SU-DHL-6 (cell line): ENCODE measurements around the gene FIZ1.
A peak's percentile ranks its signal among the peaks of the same experiment; 100 is the strongest.

Source experiments
- H2AFZ ChIP-seq: fragments of 200-600 bp; sonication (generic); 2 replicates; pipeline ENCODE4 v1.6.1; 2014; ENCODE audit warnings: low read depth, mild to moderate bottlenecking, moderate library complexity, mixed read lengths, antibody characterized with exemption, low read length; ENCODE audit not compliant: severe bottlenecking
- H3F3A ChIP-seq: fragments of 200-600 bp; shearing (Covaris generic); 2 replicates; pipeline ENCODE4 v1.6.0; 2016; ENCODE audit warnings: antibody characterized with exemption, mild to moderate bottlenecking; ENCODE audit not compliant: insufficient read depth
- H3K27ac ChIP-seq: fragments of 200-600 bp; sonication (generic); 2 replicates; pipeline ENCODE4 v1.5.1; 2016; ENCODE audit warnings: low read depth, mild to moderate bottlenecking, low read length, moderate library complexity, mixed read lengths
- H3K27me3 ChIP-seq: fragments of 200-600 bp; sonication (generic), shearing (Covaris generic); 2 replicates; pipeline ENCODE4 v1.6.0; 2014; ENCODE audit warnings: mild to moderate bottlenecking, low read length
- H3K36me3 ChIP-seq: fragments of 200-600 bp; sonication (generic); 2 replicates; pipeline ENCODE4 v1.6.1; 2014; ENCODE audit warnings: mild to moderate bottlenecking, low read length, mixed read lengths
- H3K4me2 ChIP-seq: fragments of 300-600, 200-600 bp; shearing (Covaris generic), sonication (generic); 2 replicates; pipeline ENCODE4 v1.6.0; 2014; ENCODE audit warnings: low read length, low read depth, mild to moderate bottlenecking; ENCODE audit not compliant: poor library complexity, severe bottlenecking
- H3K4me3 ChIP-seq: fragments of 200-600 bp; sonication (generic); 2 replicates; pipeline ENCODE4 v1.5.1; 2014; ENCODE audit warnings: antibody characterized with exemption, low read length, mild to moderate bottlenecking, mixed read lengths; ENCODE audit not compliant: insufficient read depth, poor library complexity, severe bottlenecking
- H3K79me2 ChIP-seq: fragments of 200-600 bp; sonication (generic); 2 replicates; pipeline ENCODE4 v1.6.1; 2014; ENCODE audit warnings: mild to moderate bottlenecking, low read length, moderate library complexity; ENCODE audit not compliant: insufficient read depth
- H3K9ac ChIP-seq: fragments of 200-600 bp; sonication (generic); 2 replicates; pipeline ENCODE4 v1.7.0; 2014; ENCODE audit warnings: mild to moderate bottlenecking, low read length
- H3K9me2 ChIP-seq: fragments of 200-600 bp; sonication (generic); replicated peaks from 2 replicates; pipeline ENCODE4 v1.6.1; 2014; ENCODE audit warnings: low read length; ENCODE audit not compliant: insufficient read depth
- H3K9me3 ChIP-seq: fragments of 200-600 bp; sonication (generic); 2 replicates; pipeline ENCODE4 v1.6.1; 2014; ENCODE audit warnings: low read length, mixed read lengths; ENCODE audit not compliant: insufficient read depth
- H4K20me1 ChIP-seq: fragments of 200-600 bp; sonication (generic); 2 replicates; pipeline ENCODE4 v1.6.1; 2014; ENCODE audit warnings: low read depth, mild to moderate bottlenecking, antibody characterized with exemption, low read length, moderate library complexity, mixed read lengths
- EZH2phosphoT487 ChIP-seq: fragments of 200-600 bp; sonication (generic), shearing (Covaris generic); conservative IDR thresholded peaks from 2 replicates; pipeline ENCODE4 v1.6.1; 2018; ENCODE audit warnings: mild to moderate bottlenecking, antibody characterized with exemption, low read length, moderate library complexity, mixed read lengths
- TF ChIP-seq, protein P1 (sequence below): fragments of 200-600 bp; sonication (generic); IDR thresholded peaks from one replicate; pipeline ENCODE4 v1.5.1; 2017; ENCODE audit warnings: antibody characterized with exemption, mild to moderate bottlenecking, low read length, moderate library complexity; ENCODE audit not compliant: insufficient read depth, poor library complexity, severe bottlenecking

Gene FIZ1

DNA sequence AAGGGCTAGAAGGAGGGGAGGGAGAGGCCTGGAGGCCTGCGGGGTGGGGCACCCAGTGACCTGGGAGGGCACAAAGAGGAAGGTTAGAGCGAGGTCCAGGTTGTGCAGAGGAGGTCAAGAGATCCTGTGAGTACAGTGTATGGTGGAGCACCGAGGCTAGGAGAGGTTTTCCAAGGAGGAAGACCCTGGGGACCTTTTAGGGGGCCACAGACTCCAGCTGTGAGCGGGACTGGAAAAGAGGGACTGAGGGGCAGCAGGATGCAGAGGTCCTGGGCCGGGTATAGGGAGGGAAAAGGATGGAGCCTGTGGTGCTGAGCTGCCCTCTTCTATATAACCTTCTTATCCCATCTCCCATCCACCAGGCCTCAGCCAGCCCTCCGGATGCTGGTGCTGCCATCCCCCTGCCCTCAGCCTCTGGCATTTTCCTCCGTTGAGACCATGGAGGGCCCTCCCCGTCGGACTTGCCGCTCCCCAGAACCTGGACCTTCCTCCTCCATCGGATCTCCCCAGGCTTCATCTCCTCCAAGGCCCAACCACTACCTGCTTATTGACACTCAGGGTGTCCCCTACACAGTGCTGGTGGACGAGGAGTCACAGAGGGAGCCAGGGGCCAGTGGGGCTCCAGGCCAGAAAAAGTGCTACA is 45.0 kb upstream of the FIZ1 start:
- no peak overlapping the region for H2AFZ ChIP-seq
- peak overlapping the region; percentile 99 for H3K4me3 ChIP-seq
- no peaks in the 10 kb centered on the region for H3K9me3 ChIP-seq
- peak overlapping the region; percentile 71 for H3K4me2 ChIP-seq
- TF ChIP-seq EZH2phosphoT487 = no peak
- TF ChIP-seq, protein P1, sequence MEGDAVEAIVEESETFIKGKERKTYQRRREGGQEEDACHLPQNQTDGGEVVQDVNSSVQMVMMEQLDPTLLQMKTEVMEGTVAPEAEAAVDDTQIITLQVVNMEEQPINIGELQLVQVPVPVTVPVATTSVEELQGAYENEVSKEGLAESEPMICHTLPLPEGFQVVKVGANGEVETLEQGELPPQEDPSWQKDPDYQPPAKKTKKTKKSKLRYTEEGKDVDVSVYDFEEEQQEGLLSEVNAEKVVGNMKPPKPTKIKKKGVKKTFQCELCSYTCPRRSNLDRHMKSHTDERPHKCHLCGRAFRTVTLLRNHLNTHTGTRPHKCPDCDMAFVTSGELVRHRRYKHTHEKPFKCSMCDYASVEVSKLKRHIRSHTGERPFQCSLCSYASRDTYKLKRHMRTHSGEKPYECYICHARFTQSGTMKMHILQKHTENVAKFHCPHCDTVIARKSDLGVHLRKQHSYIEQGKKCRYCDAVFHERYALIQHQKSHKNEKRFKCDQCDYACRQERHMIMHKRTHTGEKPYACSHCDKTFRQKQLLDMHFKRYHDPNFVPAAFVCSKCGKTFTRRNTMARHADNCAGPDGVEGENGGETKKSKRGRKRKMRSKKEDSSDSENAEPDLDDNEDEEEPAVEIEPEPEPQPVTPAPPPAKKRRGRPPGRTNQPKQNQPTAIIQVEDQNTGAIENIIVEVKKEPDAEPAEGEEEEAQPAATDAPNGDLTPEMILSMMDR = no peak
- H4K20me1 ChIP-seq = no peaks in the 10 kb centered on the region
- H3F3A ChIP-seq = peaks cover 54% of the 10 kb centered on the region
- H3K36me3 ChIP-seq = no peaks in the 10 kb centered on the region; the same call in 1 of the 2 replicates
- H3K27ac ChIP-seq = peak overlapping the region; percentile 90
- peaks cover 24% of the 10 kb centered on the region for H3K79me2 ChIP-seq
- H3K9me2 ChIP-seq = no peaks in the 10 kb centered on the region
- H3K27me3 ChIP-seq = no peaks in the 10 kb centered on the region
- peak overlapping the region; percentile 98 for H3K9ac ChIP-seq

DNA sequence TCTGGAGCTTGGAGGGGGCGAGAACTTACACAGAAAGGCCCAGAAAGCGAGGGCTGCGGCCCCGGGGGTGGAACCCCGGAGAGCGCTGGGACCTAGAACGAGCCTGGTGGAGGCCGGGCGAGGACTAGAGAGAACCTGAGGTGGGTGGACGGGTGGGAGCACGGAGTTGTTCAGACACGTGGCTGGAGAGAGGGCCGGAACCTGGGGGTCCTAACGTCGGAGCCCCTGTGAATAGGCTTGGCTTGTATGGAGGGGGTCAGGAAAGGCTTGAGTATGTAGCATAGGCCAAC is 44.5 kb upstream of the FIZ1 start:
- no peaks in the 10 kb centered on the region for H3K9me2 ChIP-seq
- H3F3A ChIP-seq = peaks cover 57% of the 10 kb centered on the region
- H3K4me3 ChIP-seq = peak overlapping the region; percentile 99
- H3K9me3 ChIP-seq = no peaks in the 10 kb centered on the region
- peak overlapping the region; percentile 71 for H3K4me2 ChIP-seq
- no peaks in the 10 kb centered on the region for H3K27me3 ChIP-seq
- H3K36me3 ChIP-seq = no peaks in the 10 kb centered on the region; the same call in 1 of the 2 replicates
- TF ChIP-seq, protein P1 = no peak
- no peak for TF ChIP-seq EZH2phosphoT487
- H3K9ac ChIP-seq = peak overlapping the region; percentile 98
- H4K20me1 ChIP-seq = no peaks in the 10 kb centered on the region
- H3K79me2 ChIP-seq = peaks cover 24% of the 10 kb centered on the region
- H2AFZ ChIP-seq = no peak overlapping the region
- peak overlapping the region; percentile 90 for H3K27ac ChIP-seq

DNA sequence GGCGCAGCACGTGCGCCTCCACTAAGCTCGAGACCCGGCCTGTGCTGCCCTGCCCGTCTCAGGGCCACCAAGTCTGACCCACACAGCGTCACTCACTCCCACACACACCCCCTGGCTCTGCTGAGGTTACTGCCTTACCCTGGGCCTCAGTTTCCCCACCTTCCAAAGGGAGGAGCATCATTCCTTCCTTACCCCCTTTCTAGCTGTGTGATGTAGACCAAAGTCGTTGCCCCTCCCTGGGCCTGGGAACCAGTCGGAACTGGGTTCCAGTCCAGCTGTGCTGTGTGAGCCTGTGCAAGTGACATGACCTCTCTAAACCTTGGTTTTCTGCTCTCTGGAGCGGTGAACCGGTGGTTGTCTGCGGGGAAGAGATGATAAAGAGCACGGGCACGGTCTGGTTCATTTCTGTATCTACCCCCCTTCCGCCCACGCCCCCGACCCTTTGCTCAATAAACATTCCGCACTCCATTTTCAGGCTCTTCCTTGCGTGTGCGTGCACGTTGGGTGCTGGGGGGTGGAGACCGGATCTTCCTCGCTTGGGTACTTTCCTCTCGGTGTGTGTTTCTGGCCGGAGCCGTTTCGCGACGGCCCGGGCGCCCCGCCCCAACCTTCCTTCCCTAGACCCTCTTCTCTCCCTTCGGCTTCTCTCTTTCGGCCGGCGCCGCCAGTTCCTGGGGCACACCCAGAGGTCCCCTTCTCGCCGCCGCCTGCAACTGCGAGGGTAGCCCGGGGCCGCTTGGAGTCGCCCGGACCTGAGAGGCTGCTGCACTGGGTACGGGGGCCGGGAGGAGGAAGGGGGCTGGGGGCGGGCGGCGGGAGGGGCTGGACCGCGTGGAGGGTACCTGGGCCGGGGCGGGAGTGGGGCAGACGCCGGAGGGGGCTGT is 43.9 kb upstream of the FIZ1 start, which contains the start of gene ZNF581:
TSS of gene ZNF581 (plus strand) at position 647 of the 884 bp plus-strand sequence. CDS start 923 bp downstream, outside the sequence.
- peak within 1 kb of the TSS; percentile 71 for H3K4me2 ChIP-seq
- H2AFZ ChIP-seq = no peak within 1 kb of the TSS
- H4K20me1 ChIP-seq = no peaks in the 10 kb centered on the region
- H3K9ac ChIP-seq = peak within 1 kb of the TSS; percentile 98
- H3F3A ChIP-seq = peaks cover 57% of the 10 kb centered on the region
- TF ChIP-seq, protein P1 = no peak
- no peak for TF ChIP-seq EZH2phosphoT487
- H3K79me2 ChIP-seq = peaks cover 24% of the 10 kb centered on the region
- H3K9me2 ChIP-seq = no peaks in the 10 kb centered on the region
- H3K36me3 ChIP-seq = no peaks in the 10 kb centered on the region; the same call in 1 of the 2 replicates
- peak within 1 kb of the TSS; percentile 90 for H3K27ac ChIP-seq
- no peaks in the 10 kb centered on the region for H3K9me3 ChIP-seq
- H3K27me3 ChIP-seq = no peaks in the 10 kb centered on the region
- H3K4me3 ChIP-seq = peak within 1 kb of the TSS; percentile 99
